NOMO-1 (cell line): Measurements from ENCODE around the gene MED8.

Experiments used
- DNase-seq, 2 experiments: peaks; one replicate each; lab custom pipeline; 2025; ENCODE audit not compliant: unreplicated experiment in 2 of 2; lab: John Stamatoyannopoulos, UW

The MED8 gene

DNA sequence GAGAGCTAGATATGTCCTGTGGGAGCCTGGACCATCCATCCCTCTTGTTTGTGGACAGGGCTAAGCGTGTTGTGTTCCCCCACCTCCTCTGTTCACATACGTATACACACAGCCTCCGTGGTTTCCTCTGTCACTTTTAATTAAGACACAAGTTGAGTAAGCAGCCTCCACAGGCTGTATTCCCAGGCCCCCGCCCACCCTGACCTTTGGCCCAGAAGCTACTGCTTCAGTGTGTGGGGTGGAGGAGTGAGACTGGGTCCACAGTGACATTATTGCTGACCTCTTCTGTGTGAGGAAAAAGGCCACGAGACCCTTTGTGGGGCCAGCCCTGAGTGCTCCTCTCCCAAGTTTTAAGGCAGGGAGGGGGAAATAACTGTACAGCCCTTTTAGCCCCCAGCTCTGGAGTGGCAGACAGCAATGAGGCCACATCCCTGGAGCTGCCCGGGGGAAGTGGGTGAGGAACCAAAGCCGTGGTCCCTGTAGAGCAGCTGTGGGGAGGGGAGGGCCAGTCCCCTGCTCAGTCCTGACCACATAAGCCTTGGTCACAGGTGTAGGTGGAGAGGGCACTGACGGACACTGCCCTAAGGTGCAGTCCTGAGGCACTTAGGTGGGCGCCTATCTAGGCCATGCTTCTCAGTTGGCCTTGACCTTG lies 26.2 kb downstream of the MED8 start:
- DNase-seq = peak in 1 of 2 experiments; percentile 8

GRCh38 chr1:43360616-43361015 lies 29.0 kb downstream of the MED8 start:
- no peak for DNase-seq

DNA sequence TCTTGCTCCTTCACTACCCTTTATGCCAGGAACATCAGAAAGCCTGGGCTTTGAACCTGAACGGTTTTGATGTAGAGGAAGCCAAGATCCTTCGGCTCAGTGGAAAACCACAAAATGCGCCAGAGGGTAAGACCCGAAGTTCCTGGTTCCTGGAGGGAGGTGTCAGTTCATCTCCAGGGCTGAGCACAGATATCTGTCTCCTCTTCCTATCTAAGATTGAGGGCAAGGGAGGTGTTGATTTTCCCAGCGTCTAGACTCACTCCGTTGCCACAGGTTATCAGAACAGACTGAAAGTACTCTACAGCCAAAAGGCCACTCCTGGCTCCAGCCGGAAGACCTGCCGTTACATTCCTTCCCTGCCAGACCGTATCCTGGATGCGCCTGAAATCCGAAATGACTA lies 29.9 kb downstream of the MED8 start:
- DNase-seq = no peak

DNA sequence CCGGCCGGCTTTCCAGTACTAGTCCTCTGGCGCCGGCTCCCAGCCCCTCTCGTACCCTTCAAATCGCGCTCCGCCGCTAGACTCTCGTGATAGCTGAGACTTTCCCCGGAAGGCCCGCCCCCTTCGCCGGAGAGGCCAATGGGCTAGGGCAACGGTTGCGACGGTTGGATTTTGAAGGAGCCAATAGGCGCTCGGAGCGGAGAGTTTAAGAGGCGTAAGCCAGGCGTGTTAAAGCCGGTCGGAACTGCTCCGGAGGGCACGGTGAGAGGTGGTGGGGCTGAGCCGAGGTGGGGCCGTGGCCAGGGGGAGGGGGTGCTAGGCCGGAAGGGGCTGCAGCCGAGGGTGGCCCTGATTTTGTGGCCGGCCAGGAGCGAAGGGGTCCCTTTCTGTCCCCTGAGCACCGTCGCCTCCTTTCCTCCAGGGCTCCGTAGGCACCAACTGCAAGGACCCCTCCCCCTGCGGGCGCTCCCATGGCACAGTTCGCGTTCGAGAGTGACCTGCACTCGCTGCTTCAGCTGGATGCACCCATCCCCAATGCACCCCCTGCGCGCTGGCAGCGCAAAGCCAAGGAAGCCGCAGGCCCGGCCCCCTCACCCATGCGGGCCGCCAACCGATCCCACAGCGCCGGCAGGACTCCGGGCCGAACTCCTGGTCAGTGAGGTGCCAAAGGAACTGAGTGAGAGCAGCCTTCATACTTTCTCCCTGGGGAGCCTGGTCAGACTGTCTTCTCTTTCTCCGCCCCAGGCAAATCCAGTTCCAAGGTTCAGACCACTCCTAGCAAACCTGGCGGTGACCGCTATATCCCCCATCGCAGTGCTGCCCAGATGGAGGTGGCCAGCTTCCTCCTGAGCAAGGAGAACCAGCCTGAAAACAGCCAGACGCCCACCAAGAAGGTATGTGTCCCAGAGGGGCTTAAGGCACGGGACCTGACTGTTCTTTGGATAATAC lies 30.6 kb downstream of the MED8 start, which contains the start of gene CDC20:
TSS of gene CDC20 (plus strand) at position 236 of the 948 bp plus-strand sequence. CDS start at position 471, 235 bp downstream.
- DNase-seq = peak; percentile 98 to 99

- DNase-seq = peak; percentile 63 to 65
Measured at GRCh38 chr1:43358121-43358745, 31.4 kb downstream of the MED8 start.

DNA sequence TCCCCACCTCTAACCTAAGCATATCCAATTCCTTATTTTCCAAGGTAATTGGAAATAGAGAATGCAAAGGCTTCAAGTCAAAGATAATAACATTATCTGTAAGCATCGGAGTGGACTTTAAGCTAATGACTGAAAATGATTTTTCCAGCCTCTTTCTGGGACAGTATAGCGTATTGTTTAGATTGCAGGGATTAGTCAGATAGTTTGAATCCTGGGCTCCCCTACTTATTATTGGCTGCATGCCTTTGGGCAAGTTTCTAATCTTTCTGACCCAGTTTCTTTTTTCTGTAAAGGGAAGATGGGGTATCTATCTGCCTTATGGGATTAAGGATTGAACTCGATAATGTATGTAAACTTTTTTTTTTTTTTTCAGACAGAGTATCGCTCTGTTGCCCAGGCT lies 32.3 kb downstream of the MED8 start:
- DNase-seq = no peak

DNA sequence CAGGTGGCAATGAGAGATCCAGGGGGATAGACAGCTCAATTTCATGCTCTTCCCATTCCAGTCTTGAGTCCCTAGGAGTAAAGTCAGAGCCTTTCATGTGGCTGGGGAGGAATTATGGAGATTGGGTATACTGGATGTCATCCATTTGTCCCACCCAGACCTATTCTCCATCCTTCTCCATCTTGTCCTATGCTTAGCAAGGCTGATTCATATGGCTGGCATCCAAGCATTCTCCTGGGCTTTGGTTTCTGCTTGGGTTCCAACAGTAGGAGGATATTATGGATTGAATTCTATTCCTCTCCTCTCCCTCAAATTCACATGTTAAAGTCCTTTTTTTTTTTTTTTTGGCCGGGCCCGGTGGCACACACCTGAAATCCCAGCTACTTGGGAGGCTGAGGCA lies 34.7 kb downstream of the MED8 start:
- no peak for DNase-seq

DNA sequence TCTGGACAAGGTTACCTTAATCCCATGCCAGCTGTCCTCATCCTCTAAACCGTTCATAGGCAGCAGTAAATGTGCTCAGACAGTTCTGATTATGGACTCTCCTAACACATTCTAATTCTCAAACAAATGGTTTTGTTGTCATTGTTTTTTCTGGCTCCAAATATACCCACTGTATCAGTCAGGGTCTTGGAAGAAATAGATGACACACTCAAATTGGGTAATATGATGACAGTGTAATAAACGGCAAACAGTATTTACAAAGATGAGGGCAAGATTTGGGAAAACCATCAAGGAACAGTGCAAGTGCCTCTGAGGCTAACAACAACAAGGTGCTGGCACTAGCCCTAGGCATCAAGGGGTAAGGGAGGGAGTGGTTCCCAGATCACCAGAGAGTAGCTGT lies 35.1 kb downstream of the MED8 start:
- DNase-seq = no peak

DNA sequence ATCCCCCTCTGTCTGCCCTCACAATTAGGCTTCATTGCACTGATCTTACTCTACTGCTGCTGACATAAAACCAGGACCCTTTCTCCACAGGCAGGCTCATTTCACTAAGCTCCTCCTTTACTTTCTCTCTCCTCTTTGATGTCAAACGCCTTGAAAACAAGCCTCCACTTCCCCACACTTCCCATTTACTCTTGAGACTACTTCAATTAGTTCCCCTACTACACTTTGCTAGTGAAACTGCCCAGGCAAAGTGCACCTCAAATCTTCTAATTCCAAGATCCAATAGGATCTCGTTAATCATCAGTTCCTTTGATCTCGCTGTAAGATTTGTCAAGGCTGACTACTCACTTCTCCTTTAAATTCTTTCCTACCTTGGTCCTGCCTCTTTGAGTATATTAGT lies 36.7 kb downstream of the MED8 start:
- DNase-seq = no peak

DNA sequence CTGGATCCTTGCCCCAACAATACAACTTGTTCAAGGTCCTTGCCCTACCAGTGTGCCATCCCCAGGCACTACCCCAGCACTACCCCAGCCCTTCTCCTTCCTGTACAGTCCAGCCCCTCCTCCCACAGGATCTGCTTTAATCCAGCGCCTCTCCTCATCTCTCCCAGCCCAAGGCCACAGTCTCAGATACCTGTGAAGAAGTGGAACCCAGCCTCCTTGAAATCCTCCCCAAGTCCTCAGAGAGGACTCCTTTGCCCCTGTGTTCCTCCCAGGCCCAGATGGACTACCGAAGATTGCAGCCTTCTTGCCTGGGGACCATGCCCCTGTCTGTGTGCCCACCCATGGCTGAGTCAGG lies 37.3 kb downstream of the MED8 start:
- DNase-seq = no peak

DNA sequence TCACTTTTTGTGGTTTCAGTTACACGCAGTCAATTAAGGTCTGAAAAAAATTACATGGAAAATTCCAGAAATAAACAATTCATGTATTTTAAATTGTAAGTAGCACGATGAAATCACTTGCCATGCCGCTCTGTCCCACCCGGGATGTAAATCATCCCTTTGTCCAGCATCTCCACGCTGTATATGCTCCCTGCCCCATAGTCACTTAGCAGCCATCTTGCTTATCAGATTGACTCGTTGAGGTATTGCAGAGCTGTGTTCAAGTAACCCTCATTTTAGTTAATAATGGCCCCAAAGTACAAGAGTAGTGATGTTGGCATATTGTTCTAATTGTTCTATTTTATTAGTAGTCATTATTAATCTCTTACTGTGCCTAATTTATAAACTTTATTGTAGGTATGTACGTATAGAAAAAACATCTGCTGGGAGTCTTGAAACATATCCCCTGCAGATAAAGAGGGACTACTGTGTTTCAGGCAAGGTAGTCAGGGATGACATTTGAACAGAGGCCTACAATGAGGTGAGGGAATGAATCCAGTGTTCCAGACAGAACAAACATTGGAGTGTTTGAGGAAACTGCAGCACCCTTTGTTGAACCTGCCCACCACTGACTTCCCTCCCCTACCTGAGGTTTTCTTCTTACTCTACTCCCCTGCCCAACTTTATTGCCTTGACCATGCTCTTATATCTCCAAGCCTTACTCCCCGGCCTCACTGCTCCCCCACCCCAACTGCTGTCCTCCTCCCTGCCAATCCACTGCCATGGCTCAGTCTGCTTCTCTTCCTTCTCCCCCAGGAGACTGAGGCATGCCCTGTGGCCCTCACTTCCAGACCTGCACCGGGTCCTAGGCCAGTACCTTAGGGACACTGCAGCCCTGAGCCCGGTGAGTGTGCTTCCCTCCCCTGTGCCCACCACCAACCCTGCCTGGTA lies 37.9 kb downstream of the MED8 start:
- DNase-seq = no peak

DNA sequence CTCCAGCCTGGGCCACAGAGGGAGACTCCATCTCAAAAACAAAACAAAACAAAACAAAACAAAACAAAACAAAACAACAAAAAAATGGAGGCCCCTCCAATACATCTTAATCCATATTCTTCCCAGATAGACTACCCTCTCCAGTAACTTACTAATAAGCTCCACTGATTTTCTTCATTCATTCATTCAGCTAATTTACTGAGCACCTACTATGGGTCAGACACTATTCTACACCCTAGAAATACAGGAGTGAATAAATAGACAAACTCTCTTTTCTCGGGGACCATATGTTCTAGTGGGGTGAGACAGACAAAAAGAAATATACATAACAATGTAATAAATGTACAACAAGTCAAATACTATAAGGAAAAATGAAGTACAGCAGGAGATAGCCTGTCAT lies 38.6 kb downstream of the MED8 start:
- DNase-seq = no peak

DNA sequence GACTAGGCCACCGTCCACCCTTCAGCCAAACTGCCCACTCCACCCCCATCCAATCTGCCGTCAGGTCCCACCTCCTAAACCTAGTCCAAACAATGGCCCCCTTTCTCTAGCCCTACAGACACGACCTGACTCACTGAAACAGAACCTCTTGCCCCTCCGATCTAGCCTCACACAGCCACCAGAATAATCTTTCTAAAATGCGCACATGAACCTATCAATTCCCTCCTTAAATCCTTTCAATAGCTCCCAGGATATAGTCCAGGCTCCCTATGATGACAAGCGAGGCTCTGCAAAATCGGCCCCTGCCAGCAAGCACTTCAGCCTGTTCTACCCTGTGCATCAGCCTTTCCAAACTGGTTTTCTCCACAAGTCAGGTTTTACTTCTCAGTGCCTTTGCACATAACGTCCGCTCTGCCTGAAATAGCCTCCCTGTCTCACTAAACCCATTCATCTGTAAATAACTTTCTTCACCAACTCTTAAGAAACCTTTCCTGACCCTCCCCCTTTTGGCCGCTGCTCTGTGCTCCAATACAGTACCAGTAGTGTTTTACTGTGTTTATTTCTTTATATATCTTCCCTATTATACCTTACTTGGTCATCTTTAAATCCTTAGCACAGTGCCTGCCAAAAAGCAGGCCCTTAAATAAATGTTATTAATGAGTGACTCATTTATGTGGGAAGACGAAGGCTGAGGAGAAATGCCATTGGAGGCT lies 39.9 kb downstream of the MED8 start:
- peak in 1 of 2 experiments; percentile 15 for DNase-seq

- DNase-seq = peak; percentile 19 to 44
Measured at GRCh38 chr1:43348809-43349593, 40.6 kb downstream of the MED8 start.

GRCh38 chr1:43348343-43348808 lies 41.2 kb downstream of the MED8 start:
- no peak for DNase-seq

DNA sequence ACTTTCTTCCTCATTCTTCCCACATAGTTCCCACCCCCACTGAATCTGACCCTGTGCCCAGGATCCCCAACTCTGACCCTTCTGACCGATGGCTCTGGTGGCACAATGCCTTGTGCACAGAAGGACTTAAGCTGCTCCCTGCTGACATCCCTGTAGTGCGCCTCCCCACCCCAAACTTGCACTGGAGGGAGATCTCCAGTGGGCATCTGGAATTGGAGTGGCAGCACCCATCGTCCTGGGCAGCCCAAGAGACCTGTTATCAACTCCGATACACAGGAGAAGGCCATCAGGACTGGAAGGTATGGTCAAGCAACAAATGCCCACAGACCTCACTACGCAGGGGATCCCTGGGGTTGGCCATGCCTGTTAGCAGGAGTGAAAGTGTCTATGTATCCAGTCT lies 43.0 kb downstream of the MED8 start:
- no peak for DNase-seq

- no peak for DNase-seq
Measured at GRCh38 chr1:43345120-43345519, 44.5 kb downstream of the MED8 start.

- DNase-seq = no peak
Measured at GRCh38 chr1:43344267-43344850, 45.2 kb downstream of the MED8 start.

- DNase-seq = no peak
Measured at GRCh38 chr1:43340559-43340958, 49.0 kb downstream of the MED8 start.
